NOMO-1 (cell line): ENCODE results near the gene EGFL8.
"Not testable (repeated sequence)": the region's sequence is repeated elsewhere in the genome, so short reads cannot be mapped to it uniquely, and the experiment has no call there.

Source experiments
- DNase-seq, 2 experiments: peaks; one replicate each; lab custom pipeline; 2025; ENCODE audit not compliant: unreplicated experiment in 2 of 2; lab: John Stamatoyannopoulos, UW

EGFL8 gene

GRCh38 chr6:32164295-32164694 lies at the start of gene EGFL8:
TSS of gene EGFL8 (plus strand) at chr6:32164595. CDS start at chr6:32166166, 1,571 bp downstream.
- no peak for DNase-seq

- DNase-seq = no peak
Observed at GRCh38 chr6:32114796-32115195, 49.6 kb upstream of the EGFL8 start.

GRCh38 chr6:32115623-32116022 lies 48.8 kb upstream of the EGFL8 start:
- DNase-seq = no peak

- no peak for DNase-seq
Observed at GRCh38 chr6:32116674-32117073, 47.7 kb upstream of the EGFL8 start.

GRCh38 chr6:32117461-32117860 lies 46.9 kb upstream of the EGFL8 start:
- no peak for DNase-seq

- DNase-seq = peak; percentile 59 to 61
Observed at GRCh38 chr6:32118782-32119628, 45.4 kb upstream of the EGFL8 start.

- no peak for DNase-seq
Observed at GRCh38 chr6:32120573-32121059, 43.8 kb upstream of the EGFL8 start.

GRCh38 chr6:32123681-32124080 lies 40.7 kb upstream of the EGFL8 start:
- no peak for DNase-seq

GRCh38 chr6:32126880-32127279 lies 37.5 kb upstream of the EGFL8 start:
- DNase-seq = no peak

GRCh38 chr6:32127409-32127716 lies 37.0 kb upstream of the EGFL8 start:
- DNase-seq = no peak

- DNase-seq = peak; percentile 98 to 100
Observed at GRCh38 chr6:32127717-32128592, 36.4 kb upstream of the EGFL8 start, which contains the start of gene ATF6B. TSS of gene ATF6B (minus strand) at chr6:32128246. CDS start at chr6:32128207, 39 bp downstream.

- DNase-seq = no peak
Observed at GRCh38 chr6:32128751-32129296, 35.6 kb upstream of the EGFL8 start.

- DNase-seq = no peak
Observed at GRCh38 chr6:32129297-32130088, 34.9 kb upstream of the EGFL8 start.

- no peak for DNase-seq
Observed at GRCh38 chr6:32131439-32131948, 32.9 kb upstream of the EGFL8 start.

GRCh38 chr6:32132110-32132509 lies 32.3 kb upstream of the EGFL8 start:
- no peak for DNase-seq

- DNase-seq = no peak
Observed at GRCh38 chr6:32133786-32134185, 30.6 kb upstream of the EGFL8 start.

- no peak for DNase-seq
Observed at GRCh38 chr6:32137454-32137853, 26.9 kb upstream of the EGFL8 start.

- DNase-seq = no peak
Observed at GRCh38 chr6:32139590-32139989, 24.8 kb upstream of the EGFL8 start.

GRCh38 chr6:32140420-32141046 lies 23.9 kb upstream of the EGFL8 start:
- no peak for DNase-seq

GRCh38 chr6:32144238-32144637 lies 20.2 kb upstream of the EGFL8 start:
- DNase-seq = not testable (repeated sequence)
